ENCODE data around the gene SLC14A1. TPM values are rescaled to one million over a fixed set of nuclear protein-coding genes. Genes with fewer than 3 reads are reported as not detected.

SLC14A1 gene
- total and polyA plus RNA-seq, 2 of the 8 experiments (the other 6 are each of a cell fraction or from before 2014, with no cell fraction given) = 0.18 TPM; not detected in 1

DNA sequence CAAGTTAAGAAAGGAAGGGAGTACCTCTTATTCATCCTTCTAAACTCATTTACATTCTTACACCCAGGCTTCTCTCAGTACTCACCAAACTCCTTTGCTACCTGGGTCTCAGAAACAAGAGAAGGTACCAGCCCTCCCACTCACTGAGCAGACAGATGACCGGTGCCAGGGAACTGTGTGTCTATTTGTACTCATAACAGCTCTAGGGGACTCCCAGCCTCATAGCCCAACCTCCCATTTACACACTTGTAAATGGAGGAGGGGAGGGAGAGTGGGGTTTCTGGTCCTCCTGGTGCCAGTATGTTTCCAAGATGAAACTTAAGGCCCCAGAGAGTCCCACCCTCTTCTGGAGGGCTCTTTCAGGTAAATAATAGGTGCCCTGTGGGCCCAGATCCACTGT is 58.7 kb downstream of the SLC14A1 start:
- Histone ChIP-seq H2AFZ (ENCODE audit: low read length) (peak overlapping the region; percentile 71; the same call in 1 of the 2 replicates), H4K5ac (ENCODE audit: insufficient read length, low read depth, low read length) (no peak overlapping the region)
- FAIRE-seq = no peak
- TF ChIP-seq POLR2AphosphoS5 (IDR thresholded peaks at IDR 0.05; ENCODE audit: low read depth, low read length) (no peak), RFX5 (IDR thresholded peaks at IDR 0.05; ENCODE audit: borderline replicate concordance, low read depth, low read length) (no peak), PHF8 (conservative IDR thresholded peaks at IDR 0.05; ENCODE audit: low read depth, low read length) (no peak), ZNF274 (IDR thresholded peaks at IDR 0.05; ENCODE audit: borderline replicate concordance, extremely low read depth, low read length) (no peak), CHD2 (IDR thresholded peaks at IDR 0.05; ENCODE audit: low read length) (no peak), CTBP2 (IDR thresholded peaks at IDR 0.05; ENCODE audit: borderline replicate concordance, insufficient read depth, insufficient read length, low read length) (no peak), GABPA (IDR thresholded peaks at IDR 0.05; ENCODE audit: borderline replicate concordance, insufficient read depth, low read length) (no peak), SUZ12 (IDR thresholded peaks at IDR 0.05; ENCODE audit: low read length) (no peak), JUND (IDR thresholded peaks at IDR 0.05; ENCODE audit: low read length) (no peak)
- TF ChIP-seq, protein P1, sequence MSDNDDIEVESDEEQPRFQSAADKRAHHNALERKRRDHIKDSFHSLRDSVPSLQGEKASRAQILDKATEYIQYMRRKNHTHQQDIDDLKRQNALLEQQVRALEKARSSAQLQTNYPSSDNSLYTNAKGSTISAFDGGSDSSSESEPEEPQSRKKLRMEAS (IDR thresholded peaks at IDR 0.05) = no peak
- TF ChIP-seq, protein P2, sequence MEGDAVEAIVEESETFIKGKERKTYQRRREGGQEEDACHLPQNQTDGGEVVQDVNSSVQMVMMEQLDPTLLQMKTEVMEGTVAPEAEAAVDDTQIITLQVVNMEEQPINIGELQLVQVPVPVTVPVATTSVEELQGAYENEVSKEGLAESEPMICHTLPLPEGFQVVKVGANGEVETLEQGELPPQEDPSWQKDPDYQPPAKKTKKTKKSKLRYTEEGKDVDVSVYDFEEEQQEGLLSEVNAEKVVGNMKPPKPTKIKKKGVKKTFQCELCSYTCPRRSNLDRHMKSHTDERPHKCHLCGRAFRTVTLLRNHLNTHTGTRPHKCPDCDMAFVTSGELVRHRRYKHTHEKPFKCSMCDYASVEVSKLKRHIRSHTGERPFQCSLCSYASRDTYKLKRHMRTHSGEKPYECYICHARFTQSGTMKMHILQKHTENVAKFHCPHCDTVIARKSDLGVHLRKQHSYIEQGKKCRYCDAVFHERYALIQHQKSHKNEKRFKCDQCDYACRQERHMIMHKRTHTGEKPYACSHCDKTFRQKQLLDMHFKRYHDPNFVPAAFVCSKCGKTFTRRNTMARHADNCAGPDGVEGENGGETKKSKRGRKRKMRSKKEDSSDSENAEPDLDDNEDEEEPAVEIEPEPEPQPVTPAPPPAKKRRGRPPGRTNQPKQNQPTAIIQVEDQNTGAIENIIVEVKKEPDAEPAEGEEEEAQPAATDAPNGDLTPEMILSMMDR (IDR thresholded peaks at IDR 0.05; ENCODE audit: control extremely low read depth in 1 of 3, insufficient read depth in 1 of 3, low read depth in 1 of 3, low read length in 3 of 3) = no peak

More for the DNA sequence above, 58.7 kb downstream of the SLC14A1 start:
- Histone ChIP-seq H2BK15ac (ENCODE audit: low read length) (no peak overlapping the region), H3K14ac (ENCODE audit: insufficient read length) (no peak overlapping the region), H3K9ac (replicated peaks in 1 of 4; ENCODE audit: extremely low read depth in 1 of 4, low read depth in 3 of 4, low read length in 3 of 4) (no peak overlapping the region), H3K36me3 (ENCODE audit: control insufficient read depth in 2 of 4, insufficient read depth in 4 of 4, low read length in 3 of 4) (no peaks in the 10 kb centered on the region), H4K91ac (replicated peaks; ENCODE audit: insufficient read length, low read length) (no peak overlapping the region), H3K27me3 (replicated peaks in 1 of 4; ENCODE audit: control insufficient read depth in 3 of 4, extremely low read depth in 1 of 4, insufficient read depth in 3 of 4, low read length in 3 of 4) (no peaks in the 10 kb centered on the region), H2BK5ac (ENCODE audit: low read depth, low read length) (peak overlapping the region; percentile 72; the same call in 1 of the 2 replicates), H3K4me1 (replicated peaks in 1 of 4; ENCODE audit: control insufficient read depth in 3 of 4, insufficient read depth in 4 of 4, low read length in 3 of 4) (peaks cover 0 to 15% (median 6%) of the 10 kb centered on the region in 4 experiments; a peak in 4 of 7 replicates), H2AK5ac (ENCODE audit: low read depth, low read length) (no peak overlapping the region), H2BK120ac (replicated peaks; ENCODE audit: low read depth, low read length) (no peak overlapping the region), H3K23ac (ENCODE audit: insufficient read length) (no peak overlapping the region), H4K8ac (ENCODE audit: extremely low read depth, insufficient read depth, low read length) (no peak overlapping the region), H3K79me2 (ENCODE audit: control insufficient read depth in 1 of 2, insufficient read depth in 2 of 2, low read length in 2 of 2) (no peaks in the 10 kb centered on the region), H3K18ac (ENCODE audit: extremely low read depth, low read length) (no peak overlapping the region; the same call in none of the 2 replicates), H3K4me2 (ENCODE audit: insufficient read depth in 1 of 2, low read depth in 2 of 2, low read length in 2 of 2) (0 out of 4 replicates have a peak overlapping the region, but pooled peaks of 1 of the 2 experiments have one; percentile 21), H3K56ac (replicated peaks; ENCODE audit: insufficient read length, low read depth, low read length) (no peak overlapping the region), H3K4ac (replicated peaks; ENCODE audit: insufficient read length, low read depth, low read length) (no peak overlapping the region), H2BK12ac (ENCODE audit: low read depth, low read length) (peak overlapping the region; percentile 84; the same call in 1 of the 2 replicates), H4K20me1 (replicated peaks in 1 of 2; ENCODE audit: control insufficient read depth in 1 of 2, insufficient read depth in 2 of 2, low read length in 2 of 2) (no peaks in the 10 kb centered on the region), H3K79me1 (ENCODE audit: low read depth, low read length) (no peaks in the 10 kb centered on the region), H2BK20ac (ENCODE audit: low read length) (peak overlapping the region; percentile 67; the same call in 1 of the 2 replicates), H3K4me3 (ENCODE audit: extremely low read depth in 1 of 4, insufficient read depth in 2 of 4, low read depth in 3 of 4, low read length in 4 of 4) (no peak overlapping the region), H3K23me2 (ENCODE audit: low read depth, low read length) (no peaks in the 10 kb centered on the region), H3K9me3 (ENCODE audit: insufficient read depth in 2 of 2, low read depth in 1 of 2, low read length in 1 of 2) (no peaks in the 10 kb centered on the region), H3K27ac (ENCODE audit: low read depth, low read length) (no peak overlapping the region)
- CTCF ChIA-PET (ENCODE audit: partially characterized antibody) = interaction anchor here (2.3 kb wide), 1 partner anchor 23 kb away, joined by 6 read pairs; no protein-coding TSS in a partner anchor
- 85% methylated on average over 1 of the region's 1 CpG; no CpG with 5 or more reads in 1 of the 2 experiments for WGBS, 2 experiments (ENCODE audit: extremely low coverage in 1 of 2, insufficient coverage in 1 of 2, insufficient read length in 1 of 2, insufficient replicate concordance in 2 of 2, low coverage in 1 of 2, low lambda C conversion rate in 2 of 2, missing lambda C conversion rate in 1 of 2)
- POLR2A ChIA-PET (ENCODE audit: partially characterized antibody) = interaction anchor here (0.8 kb wide), 1 partner anchor 9 kb away, joined by 3 read pairs; no protein-coding TSS in a partner anchor
- no peak for DNase-seq (ENCODE audit: low read depth in 1 of 2, low spot score in 2 of 2)
